Measurements from ENCODE around the gene CST3.

The CST3 gene

DNA sequence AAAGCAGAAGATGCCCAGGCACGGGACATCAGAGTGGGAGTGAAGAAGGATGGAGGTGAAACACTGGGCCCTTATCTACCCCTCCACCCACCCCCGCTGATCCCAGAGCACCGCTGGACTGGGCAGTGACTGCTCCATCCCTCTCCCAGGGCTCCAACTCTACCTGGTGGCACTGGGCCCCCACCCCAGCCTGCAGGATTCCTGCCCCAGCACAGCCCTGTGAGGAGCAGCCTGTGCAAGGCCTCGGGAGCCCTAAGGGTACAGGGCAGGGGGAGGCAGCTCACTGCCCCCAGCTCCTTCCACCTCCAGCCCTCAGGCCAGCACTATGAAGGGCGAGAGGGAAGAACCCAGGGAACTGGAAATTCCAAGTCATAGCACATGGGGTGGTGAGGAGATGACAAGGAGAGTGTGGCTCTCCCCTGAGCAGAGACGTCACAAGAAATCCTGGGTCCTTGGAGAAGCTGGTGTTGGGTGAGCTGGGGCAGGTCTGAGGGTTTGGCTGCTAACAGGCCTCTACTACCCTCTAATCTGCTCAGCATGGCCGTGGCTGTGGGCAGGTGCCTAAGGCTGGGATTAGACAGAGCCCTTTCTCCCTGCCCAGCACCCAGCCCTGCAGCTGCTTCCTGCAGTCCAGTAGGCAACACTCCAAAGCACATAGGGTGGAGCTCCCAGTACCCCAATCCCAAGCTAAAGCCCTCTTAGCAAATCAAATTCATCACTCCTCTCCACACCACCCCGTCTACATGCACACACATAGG lies 3.5 kb downstream of the CST3 start:
- H3K4me3 ChIP-seq (ENCODE audit: low read depth in 1 of 2, low read length in 2 of 2): no peak overlapping the region
- H3K79me2 ChIP-seq (ENCODE audit: insufficient read depth, low read length): no peaks in the 10 kb centered on the region
- H3K27me3 ChIP-seq (ENCODE audit: insufficient read depth, low read length, poor library complexity): peaks cover 13% of the 10 kb centered on the region
- no peak overlapping the region for H3K27ac ChIP-seq (ENCODE audit: low read length)
- H3K9ac ChIP-seq (ENCODE audit: low read depth, low read length): no peak overlapping the region
- no peak overlapping the region for H3K4me2 ChIP-seq (ENCODE audit: insufficient read depth, low read length)
- no peaks in the 10 kb centered on the region for H3K36me3 ChIP-seq (ENCODE audit: insufficient read depth, low read length)
- no peak for DNase-seq
- TF ChIP-seq, protein P1, sequence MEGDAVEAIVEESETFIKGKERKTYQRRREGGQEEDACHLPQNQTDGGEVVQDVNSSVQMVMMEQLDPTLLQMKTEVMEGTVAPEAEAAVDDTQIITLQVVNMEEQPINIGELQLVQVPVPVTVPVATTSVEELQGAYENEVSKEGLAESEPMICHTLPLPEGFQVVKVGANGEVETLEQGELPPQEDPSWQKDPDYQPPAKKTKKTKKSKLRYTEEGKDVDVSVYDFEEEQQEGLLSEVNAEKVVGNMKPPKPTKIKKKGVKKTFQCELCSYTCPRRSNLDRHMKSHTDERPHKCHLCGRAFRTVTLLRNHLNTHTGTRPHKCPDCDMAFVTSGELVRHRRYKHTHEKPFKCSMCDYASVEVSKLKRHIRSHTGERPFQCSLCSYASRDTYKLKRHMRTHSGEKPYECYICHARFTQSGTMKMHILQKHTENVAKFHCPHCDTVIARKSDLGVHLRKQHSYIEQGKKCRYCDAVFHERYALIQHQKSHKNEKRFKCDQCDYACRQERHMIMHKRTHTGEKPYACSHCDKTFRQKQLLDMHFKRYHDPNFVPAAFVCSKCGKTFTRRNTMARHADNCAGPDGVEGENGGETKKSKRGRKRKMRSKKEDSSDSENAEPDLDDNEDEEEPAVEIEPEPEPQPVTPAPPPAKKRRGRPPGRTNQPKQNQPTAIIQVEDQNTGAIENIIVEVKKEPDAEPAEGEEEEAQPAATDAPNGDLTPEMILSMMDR (IDR thresholded peaks at IDR 0.05; ENCODE audit: borderline replicate concordance, extremely low read depth, low read length, poor library complexity, severe bottlenecking): no peak
- no peaks in the 10 kb centered on the region for H3K4me1 ChIP-seq (ENCODE audit: insufficient read depth, low read length)
- H3K9me3 ChIP-seq (ENCODE audit: insufficient read depth, low read length, severe bottlenecking): no peaks in the 10 kb centered on the region
- peaks cover 3% of the 10 kb centered on the region; the same call in 1 of the 2 replicates for H4K20me1 ChIP-seq (ENCODE audit: insufficient read depth, low read length)
- H2AFZ ChIP-seq (ENCODE audit: low read depth, low read length): no peak overlapping the region
- no peak for ATAC-seq (ENCODE audit: insufficient read depth, low read depth)

DNA sequence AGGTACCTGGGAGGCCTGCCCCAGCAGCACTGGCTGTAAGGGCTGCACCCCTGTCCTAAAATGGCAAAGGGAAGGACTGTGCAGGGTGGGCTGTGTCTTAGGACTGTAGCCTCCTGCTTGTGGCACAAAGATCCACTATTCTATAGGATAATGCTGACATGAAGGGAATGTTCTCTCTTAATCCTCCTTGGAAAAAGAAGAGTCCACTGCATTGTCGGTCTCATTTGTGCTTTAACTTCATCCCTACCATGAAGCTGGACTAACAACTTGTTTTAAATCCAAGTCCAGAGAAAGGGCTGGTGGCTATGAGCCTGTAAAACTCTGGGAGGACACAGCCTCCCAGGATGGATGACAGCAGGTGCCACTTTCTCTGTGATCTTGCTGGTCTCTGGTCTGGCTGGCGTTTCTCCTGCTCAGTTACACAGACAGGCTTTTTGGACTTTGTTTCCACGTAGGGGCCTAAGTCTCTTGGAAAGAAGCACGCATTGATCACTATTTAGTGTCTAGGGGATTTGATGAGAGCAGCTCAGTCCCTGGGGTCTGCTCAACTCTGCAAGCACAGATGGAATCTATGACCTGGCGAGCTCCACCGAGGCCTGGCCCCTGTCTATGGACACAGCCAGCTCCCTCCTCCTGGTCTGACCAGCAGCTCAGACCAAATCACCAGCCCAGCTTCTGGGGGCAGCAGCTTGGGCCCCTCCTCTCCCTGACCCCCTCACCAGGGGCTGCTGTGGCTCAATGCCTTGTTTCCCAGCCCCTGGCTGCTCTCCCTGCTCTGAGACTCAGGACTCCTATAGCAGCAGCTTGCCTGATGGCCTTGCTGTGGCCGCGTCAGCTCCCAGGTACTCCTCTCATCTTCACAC lies 4.8 kb downstream of the CST3 start:
- Histone ChIP-seq H2AFZ (ENCODE audit: low read depth, low read length) (no peak overlapping the region), H3K79me2 (ENCODE audit: insufficient read depth, low read length) (no peaks in the 10 kb centered on the region), H3K4me2 (ENCODE audit: insufficient read depth, low read length) (no peak overlapping the region), H3K9me3 (ENCODE audit: insufficient read depth, low read length, severe bottlenecking) (no peaks in the 10 kb centered on the region), H3K4me3 (ENCODE audit: low read depth in 1 of 2, low read length in 2 of 2) (no peak overlapping the region), H3K4me1 (ENCODE audit: insufficient read depth, low read length) (no peaks in the 10 kb centered on the region), H4K20me1 (ENCODE audit: insufficient read depth, low read length) (peaks cover 3% of the 10 kb centered on the region; the same call in 1 of the 2 replicates), H3K36me3 (ENCODE audit: insufficient read depth, low read length) (no peaks in the 10 kb centered on the region), H3K27me3 (ENCODE audit: insufficient read depth, low read length, poor library complexity) (peaks cover 16% of the 10 kb centered on the region), H3K9ac (ENCODE audit: low read depth, low read length) (no peak overlapping the region), H3K27ac (ENCODE audit: low read length) (no peak overlapping the region)
- DNase-seq (no peak), ATAC-seq (ENCODE audit: insufficient read depth, low read depth) (no peak)
- TF ChIP-seq EZH2 (IDR thresholded peaks at IDR 0.05; ENCODE audit: borderline replicate concordance, low read depth, low read length, severe bottlenecking): no peak
- TF ChIP-seq, protein P1 (IDR thresholded peaks at IDR 0.05; ENCODE audit: borderline replicate concordance, extremely low read depth, low read length, poor library complexity, severe bottlenecking): no peak

DNA sequence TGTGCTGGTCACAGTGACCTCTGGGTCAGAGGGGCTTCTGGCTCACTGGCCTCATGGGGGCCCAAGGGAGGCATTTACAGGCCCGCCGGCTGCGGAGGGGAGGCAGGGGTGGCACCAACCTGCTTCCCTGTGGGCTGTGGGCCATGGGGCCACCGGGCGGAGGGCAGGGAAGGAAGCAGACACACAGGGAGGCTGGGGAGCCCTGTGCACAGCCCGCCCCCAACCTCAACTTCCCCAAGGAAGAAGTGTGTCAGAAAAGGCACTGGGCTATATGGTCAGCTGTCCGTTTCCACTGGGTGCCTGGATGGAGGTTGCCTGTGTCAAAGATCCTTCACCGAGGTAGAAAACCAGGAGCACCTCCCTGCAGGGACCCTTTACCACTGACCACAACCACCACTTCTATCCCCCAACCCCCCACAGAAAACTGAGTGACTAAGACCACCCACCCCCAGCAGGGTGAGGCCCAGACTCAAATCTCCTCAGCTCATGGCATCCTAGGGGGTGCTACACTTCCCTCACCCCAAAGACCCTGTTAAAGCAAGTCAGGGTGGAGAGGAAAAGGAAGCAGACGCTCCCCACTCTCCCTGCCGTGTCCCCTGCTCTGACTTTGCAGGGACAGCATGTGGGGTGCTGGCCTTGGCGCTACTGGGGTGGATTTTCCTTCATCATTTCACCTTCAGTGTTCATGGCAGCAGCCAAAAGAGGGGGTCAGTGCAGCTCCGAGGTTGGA lies 5.6 kb downstream of the CST3 start:
- Histone ChIP-seq H3K36me3 (ENCODE audit: insufficient read depth, low read length) (no peaks in the 10 kb centered on the region), H4K20me1 (ENCODE audit: insufficient read depth, low read length) (peaks cover 3% of the 10 kb centered on the region; the same call in 1 of the 2 replicates), H2AFZ (ENCODE audit: low read depth, low read length) (no peak overlapping the region), H3K9ac (ENCODE audit: low read depth, low read length) (no peak overlapping the region), H3K4me1 (ENCODE audit: insufficient read depth, low read length) (no peaks in the 10 kb centered on the region), H3K4me3 (ENCODE audit: low read depth in 1 of 2, low read length in 2 of 2) (no peak overlapping the region), H3K27me3 (ENCODE audit: insufficient read depth, low read length, poor library complexity) (peaks cover 15% of the 10 kb centered on the region), H3K27ac (ENCODE audit: low read length) (no peak overlapping the region), H3K79me2 (ENCODE audit: insufficient read depth, low read length) (no peaks in the 10 kb centered on the region), H3K4me2 (ENCODE audit: insufficient read depth, low read length) (no peak overlapping the region), H3K9me3 (ENCODE audit: insufficient read depth, low read length, severe bottlenecking) (no peaks in the 10 kb centered on the region)
- ATAC-seq (ENCODE audit: insufficient read depth, low read depth) (no peak), DNase-seq (no peak)
- TF ChIP-seq, protein P1 (IDR thresholded peaks at IDR 0.05; ENCODE audit: borderline replicate concordance, extremely low read depth, low read length, poor library complexity, severe bottlenecking): no peak
- TF ChIP-seq EZH2 (IDR thresholded peaks at IDR 0.05; ENCODE audit: borderline replicate concordance, low read depth, low read length, severe bottlenecking): no peak

All from DND-41 (cell line).